GM12878 (cell line): Measurements from ENCODE around the gene CACNA2D3. TPM values are rescaled to one million over a fixed set of nuclear protein-coding genes. Genes with fewer than 3 reads are reported as not detected.

ENCODE experiments used
- ATAC-seq: fragments of 200-7000 bp; cut with Tn5 transposase; 3 replicates; pipeline ENCODE4 v1.9.1; 2020; ENCODE audit warnings: mild to moderate bottlenecking, moderate library complexity
- BruUV-seq: library from RNA; stranded (reverse); fragments of 400-500 nt; replicated peaks from 2 replicates; lab custom pipeline; 2021; lab: Mats Ljungman, UMichigan
- CTCF ChIA-PET: fragments of 300-600 bp; sonication (Branson Sonifier 250); formaldehyde crosslinking; extraction: SDS; loops from one replicate; lab custom pipeline; 2021; ENCODE audit warnings: inconsistent platforms; lab: Yijun Ruan, JAX
- POLR2A ChIA-PET: fragments of 350-600 bp; formaldehyde crosslinking; extraction: SDS; loops from one replicate; lab custom pipeline; 2021; ENCODE audit warnings: inconsistent platforms; lab: Charles Lee
- RAD21 ChIA-PET: fragments of 300-600 bp; sonication (Branson Sonifier 250); formaldehyde crosslinking; loops from one replicate; lab custom pipeline; 2023; ENCODE audit warnings: antibody characterized with exemption; ENCODE audit not compliant: unreplicated experiment; lab: Charles Lee
- SMC1A ChIA-PET: fragments of 300-600 bp; sonication (Branson Sonifier 250); formaldehyde crosslinking; loops from one replicate; lab custom pipeline; 2023; ENCODE audit not compliant: unreplicated experiment, uncharacterized antibody; lab: Charles Lee
- DNase-seq: peaks from one replicate; pipeline ENCODE4 v3.0.0-alpha.2; 2011; ENCODE audit warnings: low read depth, low spot score
- FAIRE-seq: peaks from 3 replicates; lab custom pipeline; 2011; peaks lifted over from hg19 to GRCh38; lab: Jason Lieb, UNC
- H2AFZ ChIP-seq: 2 replicates; pipeline ENCODE4 v1.6.0; 2011; ENCODE audit warnings: low read depth, low read length, control low read depth; ENCODE audit not compliant: control insufficient read depth
- H3K27ac ChIP-seq: 2 replicates; pipeline ENCODE4 v1.5.1; 2011; ENCODE audit warnings: control low read depth; ENCODE audit not compliant: control insufficient read depth, insufficient read depth
- H3K27me3 ChIP-seq, 2 experiments: replicated peaks in 1 of 2; 2 replicates each; pipeline versions ENCODE4 v1.6.0 to v1.6.1; 2011; ENCODE audit warnings: low read length in 1 of 2; ENCODE audit not compliant: control insufficient read depth in 2 of 2, insufficient read depth in 2 of 2
- H3K36me3 ChIP-seq, 2 experiments: 2 replicates each; pipeline ENCODE4 v1.5.1; 2011; ENCODE audit warnings: low read length in 1 of 2; ENCODE audit not compliant: control insufficient read depth in 2 of 2, insufficient read depth in 2 of 2
- H3K4me1 ChIP-seq: 2 replicates; pipeline ENCODE4 v1.6.1; 2011; ENCODE audit warnings: mild to moderate bottlenecking, low read length, moderate library complexity, mixed read lengths; ENCODE audit not compliant: control insufficient read depth, insufficient read depth
- H3K4me2 ChIP-seq: 2 replicates; pipeline ENCODE4 v1.6.0; 2011; ENCODE audit warnings: control low read depth; ENCODE audit not compliant: control insufficient read depth, insufficient read depth
- H3K4me3 ChIP-seq: fragments of 200-600 bp; sonication (generic); 2 replicates; pipeline ENCODE4 v1.5.1; 2016
- H3K79me2 ChIP-seq: 2 replicates; pipeline ENCODE4 v1.6.0; 2011; ENCODE audit warnings: low read length; ENCODE audit not compliant: control insufficient read depth, insufficient read depth
- H3K9ac ChIP-seq: 2 replicates; pipeline ENCODE4 v1.8.0; 2011; ENCODE audit warnings: low read length, control low read depth, mixed read lengths; ENCODE audit not compliant: control insufficient read depth, insufficient read depth
- H3K9me3 ChIP-seq: replicated peaks from 3 replicates; pipeline ENCODE4 v1.5.1; 2011; ENCODE audit warnings: mild to moderate bottlenecking, low read length; ENCODE audit not compliant: control insufficient read depth, insufficient read depth
- H4K20me1 ChIP-seq: 2 replicates; pipeline ENCODE4 v1.6.0; 2011; ENCODE audit not compliant: control insufficient read depth, insufficient read depth
- BACH1 ChIP-seq: fragments of 450-650 bp; IDR thresholded peaks from 2 replicates; pipeline ENCODE4 v1.6.1; 2017; ENCODE audit warnings: mild to moderate bottlenecking, borderline replicate concordance
- CTCF ChIP-seq, 3 experiments: IDR thresholded peaks in 2 of 3; conservative IDR thresholded peaks in 1 of 3; 2 replicates each; pipeline ENCODE4 v1.5.1; 2011; ENCODE audit warnings: low read depth in 3 of 3, low read length in 3 of 3, mild to moderate bottlenecking in 3 of 3, control low read depth in 2 of 3, moderate library complexity in 2 of 3, inconsistent platforms in 1 of 3, mixed read lengths in 1 of 3; ENCODE audit not compliant: control insufficient read depth in 2 of 3, insufficient read depth in 1 of 3; ENCODE audit errors: extremely low read depth in 1 of 3
- E2F8 ChIP-seq: fragments of 450-650 bp; IDR thresholded peaks from 2 replicates; pipeline ENCODE4 v1.6.1; 2018; ENCODE audit warnings: mild to moderate bottlenecking, low read depth, moderate library complexity; ENCODE audit not compliant: partially characterized antibody
- EED ChIP-seq: sonication (generic); IDR thresholded peaks from 2 replicates; pipeline ENCODE4 v1.6.1; 2016; ENCODE audit warnings: antibody characterized with exemption, low read depth
- ELK1 ChIP-seq: IDR thresholded peaks from 2 replicates; pipeline ENCODE4 v1.6.1; 2012; ENCODE audit warnings: low read depth, low read length, improper control_type of control experiment
- FOS ChIP-seq: IDR thresholded peaks from 3 replicates; pipeline ENCODE4 v1.6.1; 2011; ENCODE audit warnings: borderline replicate concordance; ENCODE audit not compliant: insufficient read length; ENCODE audit errors: extremely low read depth
- FOXM1 ChIP-seq: IDR thresholded peaks from 2 replicates; pipeline ENCODE4 v1.6.1; 2012; ENCODE audit warnings: low read depth, mild to moderate bottlenecking, inconsistent platforms, low read length, moderate library complexity
- HCFC1 ChIP-seq: fragments of 150-350 bp; IDR thresholded peaks from 2 replicates; pipeline ENCODE4 v1.6.1; 2014; ENCODE audit warnings: low read length
- LARP7 ChIP-seq: fragments of 450-650 bp; IDR thresholded peaks from 2 replicates; pipeline ENCODE4 v1.6.1; 2017; ENCODE audit warnings: mild to moderate bottlenecking
- MAX ChIP-seq: IDR thresholded peaks from 2 replicates; pipeline ENCODE4 v1.6.1; 2012; ENCODE audit warnings: low read depth, low read length, improper control_type of control experiment
- NRF1 ChIP-seq: conservative IDR thresholded peaks from 2 replicates; pipeline ENCODE4 v1.6.1; 2011; ENCODE audit warnings: mild to moderate bottlenecking, low read depth, low read length, improper control_type of control experiment
- PAX5 ChIP-seq: IDR thresholded peaks from 2 replicates; pipeline ENCODE4 v1.6.1; 2011; ENCODE audit warnings: low read depth, low read length, borderline replicate concordance
- POLR2AphosphoS5 ChIP-seq: IDR thresholded peaks from 2 replicates; pipeline ENCODE4 v1.6.1; 2011; ENCODE audit warnings: mild to moderate bottlenecking, low read length, inconsistent platforms
- RBBP5 ChIP-seq: fragments of 200-600 bp; sonication (generic); conservative IDR thresholded peaks from 2 replicates; pipeline ENCODE4 v1.6.1; 2016
- RFX5 ChIP-seq: IDR thresholded peaks from 2 replicates; pipeline ENCODE4 v1.6.1; 2011; ENCODE audit warnings: low read depth, low read length, improper control_type of control experiment
- SMAD5 ChIP-seq: IDR thresholded peaks from 2 replicates; pipeline ENCODE4 v1.6.1; 2016; ENCODE audit warnings: antibody characterized with exemption, low read depth
- SUPT20H ChIP-seq: IDR thresholded peaks from 2 replicates; pipeline ENCODE4 v1.6.1; 2011; ENCODE audit warnings: low read depth, mild to moderate bottlenecking, low read length, moderate library complexity, borderline replicate concordance; ENCODE audit not compliant: control insufficient read depth
- TCF7 ChIP-seq: IDR thresholded peaks from 2 replicates; pipeline ENCODE4 v1.6.1; 2014; ENCODE audit warnings: antibody characterized with exemption, borderline replicate concordance
- ZNF207 ChIP-seq: fragments of 450-650 bp; IDR thresholded peaks from 2 replicates; pipeline ENCODE4 v1.6.1; 2014; ENCODE audit warnings: antibody characterized with exemption, mild to moderate bottlenecking, borderline replicate concordance
- ZZZ3 ChIP-seq: IDR thresholded peaks from 2 replicates; pipeline ENCODE4 v1.6.1; 2011; ENCODE audit warnings: low read depth; ENCODE audit not compliant: control insufficient read depth, insufficient read length
- WGBS: methylation state at CpG from one replicate; pipeline ENCODE4 v1.1.6; 2016; ENCODE audit warnings: low lambda C conversion rate; ENCODE audit not compliant: insufficient replicate concordance, insufficient coverage; ENCODE audit errors: missing lambda C conversion rate; 5-methylcytosine and 5-hydroxymethylcytosine counted together
- in situ Hi-C: fragments of 300-500 bp; cut with MboI; formaldehyde crosslinking; loops from 9 replicates; pipeline ENCODE4 v1.14.3; 2018; ENCODE audit warnings: mixed read lengths
- intact Hi-C: fragments of 100-400 bp; cut with micrococcal nuclease; formaldehyde crosslinking; loops from one replicate; pipeline ENCODE4 v1.14.2; 2022; ENCODE audit not compliant: unreplicated experiment
- polyA plus RNA-seq, 11 experiments: library from polyadenylated mRNA; depleted of rRNA in 4 of 11; unstranded in 6 of 11; stranded (reverse) in 5 of 11; fragments of >200 nt; fragmentation: Nextera tagmentation in 4 of 11; fragmentation: Illumina TruSeq in 1 of 11; extraction: Ambion mirVana in 4 of 11; extraction: Trizol in 1 of 11; gene quantifications; 1 replicate in 1 of 11; 2 replicates in 10 of 11; pipeline versions ENCODE4 v1.2.1 to v1.2.3, GENCODE V29; 2011 to 2016; ENCODE audit warnings: inconsistent platforms in 2 of 11, missing spikeins in 2 of 11, low read depth in 1 of 11
- total RNA-seq, 4 experiments: library from RNA; depleted of rRNA in 3 of 4; stranded (reverse); fragments of >200 nt in 3 of 4; fragmentation: Illumina TruSeq in 1 of 4; extraction: Trizol in 1 of 4; gene quantifications; 2 replicates each; pipeline versions ENCODE4 v1.2.1 to v1.2.3, GENCODE V29; 2013 to 2021

Gene CACNA2D3
- total and polyA plus RNA-seq, 10 of the 15 experiments (the other 5 are each of a cell fraction or from before 2014, with no cell fraction given): not detected

GRCh38 chr3:54772746-54773145, 650.4 kb downstream of the CACNA2D3 start:
- no peak for FAIRE-seq
- Histone ChIP-seq H3K27me3 (peaks cover 0 to 1% of the 10 kb centered on the region in 2 experiments; a peak in 1 of 4 replicates), H4K20me1 (no peaks in the 10 kb centered on the region)
- in situ Hi-C loops: no loop called here
- ChIA-PET RAD21 (no interaction called here), POLR2A (no interaction called here)
- TF ChIP-seq TCF7 (no peak), CTCF (IDR thresholded peaks at IDR 0.05 in 2 of 3, conservative IDR thresholded peaks at IDR 0.05 in 1 of 3; ENCODE audit: control insufficient read depth in 2 of 3, extremely low read depth in 1 of 3, insufficient read depth in 1 of 3, low read depth in 3 of 3, low read length in 3 of 3) (no peak), LARP7 (no peak), MAX (no peak), RFX5 (no peak), PAX5 (no peak), ZNF207 (no peak), NRF1 (no peak), E2F8 (no peak), RBBP5 (no peak), FOS (no peak), ELK1 (no peak), BACH1 (no peak), ZZZ3 (no peak), FOXM1 (no peak), HCFC1 (no peak), SMAD5 (no peak), EED (no peak), POLR2AphosphoS5 (no peak), SUPT20H (no peak)
- TF ChIP-seq, all 136 proteins: peak for 0
- Histone ChIP-seq H3K27ac (no peak overlapping the region), H3K36me3 (no peaks in the 10 kb centered on the region), H3K9me3 (no peaks in the 10 kb centered on the region), H3K4me2 (no peak overlapping the region), H2AFZ (no peak overlapping the region), H3K4me1 (no peaks in the 10 kb centered on the region), H3K9ac (no peak overlapping the region), H3K79me2 (no peaks in the 10 kb centered on the region), H3K4me3 (no peak overlapping the region)
- no TSS peak for BruUV-seq
- ChIA-PET SMC1A (no interaction called here), CTCF (no interaction called here)
- intact Hi-C loops: no loop called here
- WGBS: 0% methylated on average over 2 of the region's 2 CpGs
- DNase-seq (no peak), ATAC-seq (no peak)
